GM18873 (cell line): Measurements from ENCODE around the gene GUCY2D.
"Not testable (repeated sequence)": the region's sequence is repeated elsewhere in the genome, so short reads cannot be mapped to it uniquely, and the experiment has no call there.

Experiments used
- ATAC-seq: cut with Tn5 transposase; IDR thresholded peaks from one replicate; pipeline ENCODE4 v1.9.1; 2021; ENCODE audit warnings: mild to moderate bottlenecking, moderate library complexity, moderate number of reproducible peaks; ENCODE audit not compliant: unreplicated experiment, low FRiP score

Gene GUCY2D

GRCh38 chr17:8061851-8062250, 59.4 kb downstream of the GUCY2D start:
- ATAC-seq = not testable (repeated sequence)

GRCh38 chr17:8062435-8062806, 60.0 kb downstream of the GUCY2D start:
- no peak for ATAC-seq

GRCh38 chr17:8062807-8063483, 60.5 kb downstream of the GUCY2D start:
- no peak for ATAC-seq

GRCh38 chr17:8063761-8064534, 61.5 kb downstream of the GUCY2D start:
- ATAC-seq = no peak

GRCh38 chr17:8064561-8065019, 62.2 kb downstream of the GUCY2D start:
- ATAC-seq = no peak

- ATAC-seq = no peak
Observed at GRCh38 chr17:8066841-8067775, 64.7 kb downstream of the GUCY2D start.

- no peak for ATAC-seq
Observed at GRCh38 chr17:8067806-8068205, 65.4 kb downstream of the GUCY2D start.

GRCh38 chr17:8068736-8069586, 66.5 kb downstream of the GUCY2D start:
- ATAC-seq = no peak

- no peak for ATAC-seq
Observed at GRCh38 chr17:8069587-8069860, 67.1 kb downstream of the GUCY2D start.
